GM19397 (cell line): ENCODE measurements around the gene PTPN20.

Experiments
- ATAC-seq: cut with Tn5 transposase; IDR thresholded peaks from one replicate; pipeline ENCODE4 v1.9.1; 2021; ENCODE audit warnings: mild to moderate bottlenecking, moderate library complexity; ENCODE audit not compliant: unreplicated experiment

The PTPN20 gene

DNA sequence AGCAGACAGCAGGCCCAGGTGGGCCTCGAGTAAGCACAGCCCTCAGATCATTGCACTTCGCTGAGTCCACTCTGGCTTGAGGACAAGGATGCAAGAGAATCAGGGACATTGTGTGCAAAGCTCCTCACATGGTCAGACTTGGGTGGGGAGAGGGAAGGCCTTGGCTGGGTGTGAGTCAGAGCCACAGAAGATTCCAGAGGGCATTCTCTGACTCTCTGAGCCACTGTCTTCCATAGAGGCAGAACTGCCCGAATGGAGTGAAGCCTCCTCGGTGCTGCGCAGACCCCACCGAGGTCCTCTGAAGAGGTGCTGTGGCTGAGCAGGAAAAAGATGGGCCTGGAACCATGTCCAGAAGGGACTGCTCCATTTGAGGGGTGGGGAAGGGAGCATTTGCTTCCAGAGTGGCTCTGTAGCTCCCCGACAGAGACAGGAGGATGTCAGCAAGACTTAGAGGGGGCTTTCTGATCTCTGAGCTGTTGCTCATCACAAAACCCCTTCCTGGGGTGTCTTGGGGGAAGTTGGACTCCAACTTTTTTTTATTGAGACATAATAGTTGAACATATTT is 120.8 kb downstream of the PTPN20 start:
- no peak for ATAC-seq

DNA sequence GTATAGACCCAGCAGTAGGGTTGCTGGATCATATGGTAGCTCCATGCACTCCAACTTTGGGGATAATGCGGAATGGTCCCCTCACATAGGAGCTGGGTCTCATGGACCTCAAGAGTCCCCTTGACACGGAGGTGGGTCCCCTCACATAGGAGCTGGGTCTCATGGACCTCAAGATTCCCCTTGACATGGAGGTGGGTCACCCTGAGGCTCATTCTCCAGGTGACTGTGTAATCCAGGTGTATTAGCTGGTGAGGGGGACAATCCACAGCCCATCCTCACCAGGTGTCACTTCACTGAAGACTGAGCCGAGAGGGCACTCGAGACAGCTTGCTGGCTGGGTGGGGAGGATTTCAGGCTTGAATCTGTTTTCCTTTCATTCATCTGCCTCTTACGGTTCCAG is 121.9 kb downstream of the PTPN20 start:
- no peak for ATAC-seq

DNA sequence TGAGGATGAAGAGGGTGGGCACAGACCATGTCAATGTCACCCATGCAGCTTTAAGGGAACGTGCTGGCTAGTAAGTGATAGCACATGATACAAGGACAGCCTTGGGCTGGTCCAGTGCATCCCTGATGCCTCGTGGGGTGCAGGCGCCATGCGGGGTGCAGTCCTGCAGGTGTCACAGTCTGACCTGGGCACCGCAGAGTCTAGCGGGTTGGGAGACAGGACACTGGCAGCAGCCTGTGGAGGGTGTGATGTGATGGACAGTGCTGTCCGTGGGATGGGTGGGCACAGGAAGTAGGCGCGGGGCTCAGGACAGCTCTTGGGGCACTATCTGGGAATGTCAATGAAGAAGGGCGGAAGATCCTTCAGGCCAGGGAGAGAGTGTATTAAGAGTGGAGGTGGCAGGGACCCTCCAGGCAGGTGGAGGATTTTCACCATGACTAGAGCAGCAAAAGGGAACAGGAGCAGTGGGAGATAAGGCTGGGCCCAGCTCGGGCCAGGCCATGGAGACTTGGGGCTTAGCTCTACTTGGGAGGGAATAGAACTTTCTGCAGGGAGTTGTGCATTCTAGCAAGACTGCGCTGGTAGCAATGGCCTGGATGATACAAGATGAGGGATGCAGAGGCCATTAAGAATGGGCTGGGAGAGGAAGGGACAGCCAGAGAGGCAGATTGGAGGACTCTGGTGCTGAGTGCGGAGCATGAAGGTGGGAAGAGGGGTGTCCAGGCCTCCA is 122.5 kb downstream of the PTPN20 start:
- no peak for ATAC-seq

- ATAC-seq, result no peak
These were observed 123.3 kb downstream of the PTPN20 start for GRCh38 chr10:47034441-47035051.

DNA sequence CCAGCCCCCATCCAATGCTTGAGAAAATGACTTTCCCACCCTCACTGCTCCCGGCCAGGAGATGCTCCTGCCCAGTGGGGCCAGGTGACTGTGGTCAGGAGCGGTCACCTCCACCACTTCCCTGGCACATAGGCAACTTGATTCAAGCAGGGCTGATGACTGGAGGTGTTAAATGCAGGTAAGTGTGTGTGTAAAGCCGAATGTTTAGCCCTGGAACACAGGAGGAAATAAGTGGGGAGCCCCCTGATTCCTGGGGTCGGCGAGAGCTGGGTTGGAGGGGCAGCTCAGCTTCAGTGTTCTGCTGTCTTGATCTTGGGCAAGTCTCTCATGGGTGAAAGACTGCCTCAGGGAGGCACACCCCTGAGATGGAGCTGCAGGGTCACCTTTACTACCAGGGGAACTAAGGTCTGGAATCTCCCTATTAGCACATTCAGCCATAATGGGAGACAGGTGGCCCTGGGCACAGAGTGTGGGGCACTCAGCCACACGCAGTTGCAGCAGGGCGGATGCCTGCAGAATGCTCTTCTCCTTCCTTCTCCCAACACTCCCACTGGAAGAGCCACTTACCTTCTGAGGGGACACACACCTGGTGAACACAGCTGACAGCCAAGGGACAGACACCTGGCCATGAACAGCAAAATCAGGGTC is 124.1 kb downstream of the PTPN20 start:
- no peak for ATAC-seq

DNA sequence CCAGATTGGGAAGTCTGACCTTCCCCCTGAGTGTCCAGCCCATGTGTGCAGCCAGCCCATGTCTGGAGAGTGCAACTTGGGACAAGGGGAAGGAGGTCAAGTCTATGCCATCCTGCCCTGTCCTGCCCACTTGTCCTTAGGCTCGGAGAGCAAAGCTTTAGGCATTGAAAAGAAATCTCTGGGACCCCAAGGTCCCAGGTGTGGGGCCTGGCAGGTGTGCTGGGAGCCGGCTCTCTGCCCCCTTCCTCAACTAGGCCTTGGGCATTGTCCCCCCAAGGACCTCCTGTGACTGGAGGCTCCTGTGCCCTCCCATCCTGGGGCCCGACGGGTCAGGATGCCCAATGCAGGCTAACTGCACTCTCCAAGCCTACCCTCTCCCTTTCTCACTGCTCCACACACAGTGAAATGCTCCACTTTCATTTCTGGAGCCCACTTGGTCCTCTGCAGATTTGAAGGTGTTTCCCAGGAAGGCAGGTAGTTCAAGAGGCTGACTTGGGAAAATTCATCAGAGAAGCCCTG is 124.7 kb downstream of the PTPN20 start:
- no peak for ATAC-seq

GRCh38 chr10:47036771-47037170 is 125.5 kb downstream of the PTPN20 start:
- no peak for ATAC-seq

GRCh38 chr10:47037654-47038425 is 126.6 kb downstream of the PTPN20 start:
- ATAC-seq, result no peak

DNA sequence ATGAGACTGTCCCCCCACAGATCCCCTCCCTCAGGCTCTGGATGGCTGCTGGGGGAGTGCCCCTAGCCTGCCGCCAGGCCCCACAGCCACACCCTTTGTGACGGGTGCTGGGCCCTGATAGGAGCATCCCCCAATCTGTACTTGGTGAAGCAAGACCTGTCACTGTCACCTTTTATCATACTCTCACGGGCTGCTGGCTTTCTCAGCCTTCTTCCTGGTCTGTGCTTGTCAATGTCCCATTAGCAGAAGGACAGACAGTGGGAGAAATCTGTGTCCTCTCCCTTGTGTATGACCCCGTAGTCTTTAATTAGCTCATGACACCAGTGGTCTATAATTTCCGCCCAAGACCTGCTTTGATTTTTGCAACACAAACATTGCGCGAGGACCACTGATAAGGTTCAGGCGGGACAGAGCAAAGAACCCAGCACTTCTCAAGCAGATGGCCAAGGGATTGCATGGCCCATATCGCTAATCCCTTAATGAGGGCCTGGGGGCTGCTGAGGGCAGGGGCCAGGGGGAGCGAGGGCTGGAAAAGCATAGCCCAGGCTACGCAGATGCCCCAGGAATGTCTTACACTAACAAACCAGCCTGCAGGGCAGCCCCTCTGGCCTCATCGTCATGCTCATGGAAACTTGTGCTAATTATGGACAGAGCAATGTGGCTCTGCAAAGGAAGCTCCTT is 127.8 kb downstream of the PTPN20 start:
- ATAC-seq, result no peak

DNA sequence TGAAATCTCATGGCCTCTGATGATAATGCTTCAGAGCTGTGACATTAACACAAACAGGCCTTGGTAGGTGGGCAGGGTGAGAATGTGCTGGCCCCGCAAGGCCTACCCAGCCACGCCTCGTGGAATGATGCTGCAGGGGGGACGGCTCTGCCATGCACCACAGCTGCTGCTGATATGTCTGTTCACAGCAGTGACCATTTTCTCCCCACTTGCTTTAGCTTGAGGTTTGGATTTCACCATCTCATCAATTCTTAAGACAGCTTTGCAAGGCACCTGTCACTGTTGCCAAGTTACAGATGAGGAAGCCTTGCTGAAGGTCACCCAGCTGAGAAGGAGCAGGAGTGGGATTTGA is 128.3 kb downstream of the PTPN20 start:
- ATAC-seq, result no peak

DNA sequence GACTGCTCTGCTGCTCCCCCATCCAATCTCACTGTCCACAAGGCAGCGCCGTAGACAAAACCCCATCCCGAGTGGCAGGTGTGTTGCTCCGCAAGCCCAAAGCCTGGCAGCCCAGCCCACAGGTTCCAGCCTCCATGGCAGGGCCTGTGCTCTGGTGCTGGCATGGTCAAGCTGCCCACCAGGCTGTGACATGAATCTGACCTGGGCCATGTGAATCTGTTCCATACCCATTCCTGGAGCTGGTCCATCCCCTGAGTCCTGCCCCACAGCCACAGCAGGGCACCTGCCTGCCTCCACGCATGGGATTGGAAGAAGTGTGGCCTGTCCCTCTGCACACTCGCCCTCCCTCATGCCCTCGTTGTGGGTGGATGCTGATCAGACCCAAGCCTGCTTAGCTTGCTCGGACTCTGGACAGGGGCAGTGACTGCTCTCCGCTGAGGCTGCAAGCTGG is 128.8 kb downstream of the PTPN20 start:
- ATAC-seq, result no peak

- ATAC-seq, result no peak
These were observed 129.5 kb downstream of the PTPN20 start for GRCh38 chr10:47040681-47041080.

GRCh38 chr10:47041396-47042198 is 130.4 kb downstream of the PTPN20 start:
- no peak for ATAC-seq

GRCh38 chr10:47042199-47042473 is 130.9 kb downstream of the PTPN20 start:
- no peak for ATAC-seq

GRCh38 chr10:47042780-47043750 is 131.8 kb downstream of the PTPN20 start:
- no peak for ATAC-seq

GRCh38 chr10:47043928-47044538 is 132.8 kb downstream of the PTPN20 start:
- ATAC-seq, result no peak

GRCh38 chr10:47044741-47045140 is 133.5 kb downstream of the PTPN20 start:
- no peak for ATAC-seq

DNA sequence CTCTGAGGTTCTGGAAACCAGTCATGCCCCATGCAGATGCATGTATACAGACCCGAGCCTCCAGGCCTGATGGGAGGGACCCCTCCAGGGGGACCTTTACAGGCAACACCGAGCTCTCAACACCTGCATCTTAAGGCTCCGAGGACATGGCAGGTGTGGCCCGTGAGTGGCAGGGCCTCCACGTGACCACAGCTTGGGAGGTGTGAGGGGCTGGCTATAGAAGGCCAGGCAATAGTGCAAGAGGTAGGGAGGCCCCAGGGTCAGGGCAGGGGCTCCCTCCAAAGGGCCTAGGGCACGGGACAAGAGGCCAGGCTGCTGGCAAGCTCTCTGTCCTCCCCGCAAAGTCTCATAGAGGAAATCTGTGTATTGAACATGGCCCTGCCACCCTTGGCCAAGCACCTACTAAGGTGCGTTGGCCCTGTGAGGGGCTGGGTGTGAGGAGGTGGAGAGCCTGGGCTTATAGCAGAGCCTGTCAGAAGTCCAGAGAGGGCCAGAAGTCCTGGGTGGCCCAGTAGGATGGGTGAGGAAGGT is 134.2 kb downstream of the PTPN20 start:
- no peak for ATAC-seq
